Hepatic stellate cell (primary cell): ENCODE measurements around the gene PCNP.
"Not testable (repeated sequence)": the region's sequence is repeated elsewhere in the genome, so short reads cannot be mapped to it uniquely, and the experiment has no call there.

Source experiments
- DNase-seq: peaks from one replicate; pipeline ENCODE4 v3.0.0; 2011; ENCODE audit warnings: low spot score

The PCNP gene

GRCh38 chr3:101633186-101633585 is 59.2 kb downstream of the PCNP start:
- DNase-seq = no peak

- DNase-seq = no peak
Measured at GRCh38 chr3:101634591-101635196, 60.7 kb downstream of the PCNP start.

GRCh38 chr3:101635345-101635744 is 61.4 kb downstream of the PCNP start:
- DNase-seq = no peak

- DNase-seq = peak; percentile 41
Measured at GRCh38 chr3:101635954-101636798, 62.2 kb downstream of the PCNP start.

GRCh38 chr3:101637451-101637850 is 63.5 kb downstream of the PCNP start:
- DNase-seq = no peak

- DNase-seq = no peak
Measured at GRCh38 chr3:101638261-101638745, 64.3 kb downstream of the PCNP start.

GRCh38 chr3:101639280-101639963 is 65.4 kb downstream of the PCNP start:
- no peak for DNase-seq

- DNase-seq = no peak
Measured at GRCh38 chr3:101640256-101640655, 66.3 kb downstream of the PCNP start.

- DNase-seq = not testable (repeated sequence)
Measured at GRCh38 chr3:101641397-101642115, 67.6 kb downstream of the PCNP start.

GRCh38 chr3:101642441-101642840 is 68.5 kb downstream of the PCNP start:
- DNase-seq = no peak

GRCh38 chr3:101643009-101643844 is 69.2 kb downstream of the PCNP start:
- no peak for DNase-seq
